NCI-H2171 treated with DMSO at 0.1 percent for 48 hours (cell line): Measurements from ENCODE around the gene RFTN1.

ENCODE experiments used
- DNase-seq: peaks from one replicate; lab custom pipeline; 2025; lab: John Stamatoyannopoulos, UW

RFTN1 gene

DNA sequence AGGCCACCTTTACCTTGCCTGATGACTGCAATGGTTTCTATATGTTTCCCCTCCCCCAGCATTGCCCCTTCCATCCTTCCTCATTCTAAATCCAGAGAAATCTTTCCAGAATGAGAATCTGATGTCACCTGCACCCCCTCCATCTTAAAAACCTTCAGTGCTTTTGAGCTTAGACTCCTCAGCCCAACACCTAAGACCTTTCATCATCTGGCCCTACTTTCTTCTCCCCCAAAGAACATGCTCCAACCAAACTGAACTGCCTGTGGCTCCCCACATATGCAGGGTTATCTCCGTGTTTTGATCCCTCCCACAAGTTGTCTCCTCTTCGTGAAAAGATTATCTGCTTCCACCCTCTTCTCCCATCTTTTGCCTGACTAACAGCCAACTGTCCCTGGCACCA, 27.3 kb downstream of the RFTN1 start:
- no peak for DNase-seq

DNA sequence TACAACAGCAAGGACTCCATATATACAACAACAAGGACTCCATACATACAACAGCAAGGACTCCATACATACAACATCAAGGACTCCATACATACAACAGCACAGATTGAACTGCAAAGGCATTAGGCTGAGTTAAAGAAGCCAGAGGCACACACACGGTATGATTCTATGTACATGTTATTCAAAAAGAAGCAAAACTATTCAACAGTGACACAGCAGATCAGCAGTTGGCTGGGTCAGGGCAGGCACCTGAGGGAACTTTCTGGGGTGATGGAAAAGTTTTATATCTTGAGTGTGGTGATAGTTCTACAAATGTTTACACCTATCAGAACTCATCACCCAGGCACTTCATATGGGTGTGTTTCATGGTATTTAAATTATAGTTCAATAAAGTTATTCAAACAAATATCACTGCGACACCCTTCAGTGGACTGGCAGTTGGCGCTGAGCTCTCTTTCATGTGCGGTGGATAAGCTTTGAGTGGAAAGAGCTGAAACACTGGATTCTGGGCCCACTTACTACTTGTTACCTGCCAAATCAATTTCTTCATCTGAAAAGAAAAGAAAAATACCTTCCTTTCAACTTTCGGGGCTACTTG, 28.0 kb downstream of the RFTN1 start:
- DNase-seq, result no peak

DNA sequence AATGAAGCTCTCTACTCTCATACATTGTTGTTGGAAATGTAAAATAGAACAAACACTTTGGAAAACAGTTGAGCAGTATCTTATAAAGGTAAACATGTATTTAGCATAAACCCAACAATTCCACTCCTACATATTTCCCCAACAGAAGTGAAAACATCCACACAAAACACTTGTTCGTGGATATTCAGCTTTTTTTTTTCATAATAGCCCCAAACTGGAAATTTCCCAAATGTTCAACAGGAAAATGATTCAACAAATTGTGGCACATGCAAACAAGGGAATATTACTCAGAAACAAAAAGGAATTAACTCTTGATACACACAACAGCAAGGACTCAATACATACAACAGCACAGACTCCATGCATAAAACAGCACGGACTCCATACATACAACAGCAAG, 28.5 kb downstream of the RFTN1 start:
- DNase-seq, result no peak

DNA sequence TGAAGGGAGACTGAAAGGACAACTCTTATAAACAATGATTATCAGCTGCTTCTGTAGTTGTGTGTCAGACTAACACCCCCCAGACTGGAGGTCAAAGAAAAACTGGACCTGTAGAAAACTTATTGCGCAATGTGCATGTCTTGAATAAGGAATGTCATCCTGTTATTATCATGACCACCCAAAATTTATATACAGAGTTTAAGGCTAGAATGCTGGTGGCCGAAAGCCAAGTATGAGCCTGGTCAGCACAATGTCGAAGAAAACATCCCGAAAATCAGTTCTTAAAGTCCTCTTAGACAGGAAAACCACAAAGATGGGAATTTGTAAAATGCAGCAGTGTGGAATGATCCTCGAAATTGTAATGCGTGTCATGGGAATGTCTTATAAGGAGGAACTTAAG, 29.3 kb downstream of the RFTN1 start:
- DNase-seq, result no peak

DNA sequence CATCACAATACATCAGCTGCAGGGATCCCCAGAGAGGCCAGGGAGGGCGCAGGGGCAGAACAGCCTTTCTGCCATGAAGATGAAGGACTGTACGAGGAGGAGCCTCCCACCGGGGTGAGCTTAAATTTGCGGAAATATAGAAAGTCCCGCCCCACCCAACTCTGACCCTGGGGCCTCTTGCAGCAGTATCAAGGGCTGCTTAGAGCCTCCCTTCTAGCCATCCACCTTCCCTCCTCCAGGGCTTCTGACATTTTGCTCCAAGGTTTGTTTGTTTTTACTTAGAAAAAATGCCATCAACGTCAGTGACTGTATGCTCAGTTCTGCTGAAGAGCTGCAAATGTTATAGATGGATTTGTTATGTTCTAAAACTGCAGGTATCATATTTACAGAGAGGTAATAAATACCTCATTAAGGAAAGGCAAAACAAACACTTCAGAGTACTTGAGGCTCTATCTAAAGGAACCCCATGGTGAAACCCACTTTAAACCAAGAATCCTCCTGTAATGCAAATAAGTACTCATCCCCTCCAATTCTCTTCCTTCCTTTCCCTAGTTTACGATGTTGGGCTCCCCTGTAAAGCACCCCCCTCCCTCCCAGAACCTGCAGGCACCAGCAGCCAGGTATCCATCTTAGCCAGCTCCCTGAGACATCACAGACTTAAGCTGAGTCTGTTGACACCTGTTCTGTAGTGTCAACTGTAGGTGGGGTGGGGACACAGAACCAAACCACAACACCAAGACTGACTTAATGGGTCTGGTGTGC, 30.5 kb downstream of the RFTN1 start:
- peak; percentile 50 for DNase-seq

DNA sequence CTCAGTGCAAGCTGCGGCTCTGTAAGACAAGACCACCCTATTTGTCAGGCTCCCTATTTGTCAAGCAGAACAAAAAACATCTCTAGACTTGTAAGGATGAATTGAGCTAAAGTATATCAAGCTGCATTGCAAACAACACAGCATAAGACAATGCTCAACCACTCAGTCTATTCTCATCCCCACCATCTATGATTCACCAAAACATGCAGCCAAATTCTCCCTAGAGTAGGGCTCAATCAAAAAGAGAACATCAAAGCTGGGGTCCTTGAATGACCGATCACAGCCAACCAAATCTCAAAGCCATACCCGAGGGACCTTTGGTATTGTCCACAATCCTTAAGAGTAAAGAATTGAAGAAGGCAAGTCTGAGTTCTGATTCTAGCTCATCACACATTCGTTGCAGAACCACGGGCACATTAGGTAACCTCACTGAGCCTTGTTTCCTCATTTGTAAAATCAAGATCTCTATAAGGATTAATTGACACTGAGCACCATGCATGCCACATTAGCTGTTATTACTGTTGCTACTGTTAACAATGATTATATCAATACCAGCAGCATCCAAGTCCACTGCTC, 31.2 kb downstream of the RFTN1 start:
- DNase-seq, result no peak

DNA sequence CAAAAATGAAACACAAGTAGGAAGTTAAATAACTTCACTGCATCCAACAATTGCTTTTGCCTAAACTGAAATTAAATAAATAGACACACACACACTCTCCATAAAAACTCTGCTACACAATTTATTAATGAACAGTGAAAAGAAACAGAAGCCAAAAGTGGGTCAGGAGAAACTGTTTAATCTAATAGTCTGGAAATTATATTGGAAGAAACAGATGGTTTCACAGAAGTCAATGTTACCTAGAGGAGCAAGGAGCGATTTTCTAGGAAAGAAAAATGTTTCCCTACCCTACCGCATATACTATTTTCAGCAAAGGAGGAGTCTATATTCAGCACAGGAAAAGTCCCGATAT, 32.0 kb downstream of the RFTN1 start:
- DNase-seq, result no peak

DNA sequence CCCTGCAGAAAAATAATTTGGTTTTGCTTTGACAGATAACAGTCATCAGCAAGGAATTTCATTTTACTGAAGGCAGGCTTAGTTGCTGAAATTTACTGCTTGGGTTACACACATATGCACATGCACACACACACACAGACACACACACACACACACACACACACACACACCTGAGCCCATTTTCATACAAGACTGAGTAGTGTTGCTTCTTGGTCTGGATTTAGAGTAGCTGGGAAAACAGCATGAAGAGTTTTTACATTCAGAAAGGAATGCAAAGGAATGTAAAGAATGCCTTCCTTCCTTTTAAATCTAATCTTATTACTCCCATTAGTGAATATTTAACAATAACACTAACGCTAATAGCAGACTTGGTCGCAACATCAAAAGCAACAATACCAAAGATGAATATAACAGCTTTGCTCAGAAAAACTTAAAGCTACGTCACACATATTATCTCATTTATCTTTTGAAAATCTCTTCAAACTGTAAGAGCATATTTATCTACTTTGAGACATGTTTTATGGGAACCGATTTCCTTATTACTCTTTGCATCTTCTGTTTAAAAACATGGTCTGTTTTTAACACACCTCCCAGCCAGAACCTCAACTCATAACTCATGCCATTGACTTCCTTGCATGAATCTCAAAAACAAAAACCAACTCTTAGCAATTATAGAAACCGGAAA, 32.5 kb downstream of the RFTN1 start:
- DNase-seq, result no peak

DNA sequence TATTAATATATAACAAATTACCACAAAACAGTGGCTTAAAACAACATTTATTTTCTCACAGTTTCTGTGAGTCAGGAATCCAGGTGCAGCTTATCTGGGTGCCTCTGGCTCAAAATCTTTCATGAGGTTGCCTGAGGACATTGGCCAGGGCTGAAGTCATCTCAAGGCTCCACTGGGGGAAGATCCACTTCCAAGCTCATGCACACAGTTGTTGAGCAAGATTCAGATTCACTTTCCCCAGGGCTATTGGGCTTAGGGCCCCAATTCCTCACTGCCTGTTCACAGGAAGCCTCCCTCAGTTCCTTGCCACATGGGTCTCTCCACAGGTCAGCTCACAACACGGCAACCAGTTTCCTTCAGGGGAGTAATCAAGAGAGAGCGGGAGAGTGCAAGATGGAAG, 35.0 kb downstream of the RFTN1 start:
- DNase-seq, result no peak

DNA sequence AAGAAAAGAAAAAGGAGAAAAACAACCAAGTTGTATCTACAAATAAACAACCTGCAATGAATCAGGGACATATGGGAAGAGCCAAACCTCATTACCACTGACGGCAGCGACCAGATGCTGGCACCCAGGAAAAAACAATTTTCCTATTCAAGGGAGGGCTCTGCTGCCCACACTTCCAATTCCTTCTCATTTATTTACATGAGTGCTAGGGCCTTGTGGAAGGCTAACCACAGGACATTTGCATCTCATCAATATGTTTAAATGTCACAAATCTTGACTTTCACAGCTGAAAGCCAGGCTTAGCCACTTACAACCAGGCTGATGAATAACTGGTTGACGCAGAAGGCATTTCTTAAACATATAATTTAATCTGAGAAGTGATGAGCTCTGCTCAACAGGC, 36.0 kb downstream of the RFTN1 start:
- DNase-seq, result peak; percentile 38

DNA sequence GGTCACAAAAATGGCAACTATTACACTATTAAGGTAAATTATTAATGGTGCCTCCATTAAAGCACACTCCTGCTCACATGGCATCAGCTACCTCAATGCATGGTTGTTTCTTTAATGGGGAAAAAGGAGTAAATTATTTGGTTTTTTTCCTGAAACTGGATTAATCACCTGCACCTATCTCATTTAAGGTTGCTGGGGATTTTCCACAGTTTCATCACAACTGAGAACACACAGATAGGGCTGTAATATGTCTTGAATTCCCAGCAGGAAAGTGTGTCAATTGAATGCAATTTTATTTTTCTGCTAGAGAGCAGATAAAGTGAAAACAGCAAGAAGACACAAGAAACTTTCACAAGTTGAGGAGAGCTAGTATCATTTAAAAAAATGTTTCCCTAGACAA, 36.4 kb downstream of the RFTN1 start:
- DNase-seq, result no peak

DNA sequence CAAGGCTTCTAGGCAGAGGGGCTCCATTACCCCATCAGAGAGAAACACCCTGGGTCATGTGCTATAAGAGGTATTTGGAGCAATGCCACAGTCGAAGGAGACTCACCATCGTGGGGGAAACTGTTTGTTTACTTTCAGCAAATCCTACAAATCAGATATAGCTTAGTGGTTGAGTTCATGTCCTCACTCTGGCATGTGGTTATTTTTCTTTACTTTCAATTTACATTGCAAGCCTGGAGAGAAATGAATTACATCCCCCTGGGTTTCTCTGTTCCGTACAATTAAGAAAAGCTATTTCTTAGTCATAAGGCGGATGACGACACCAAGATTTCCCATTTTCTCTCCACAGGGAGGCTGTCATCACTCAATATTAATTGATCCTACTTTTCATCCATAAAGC, 36.9 kb downstream of the RFTN1 start:
- no peak for DNase-seq

DNA sequence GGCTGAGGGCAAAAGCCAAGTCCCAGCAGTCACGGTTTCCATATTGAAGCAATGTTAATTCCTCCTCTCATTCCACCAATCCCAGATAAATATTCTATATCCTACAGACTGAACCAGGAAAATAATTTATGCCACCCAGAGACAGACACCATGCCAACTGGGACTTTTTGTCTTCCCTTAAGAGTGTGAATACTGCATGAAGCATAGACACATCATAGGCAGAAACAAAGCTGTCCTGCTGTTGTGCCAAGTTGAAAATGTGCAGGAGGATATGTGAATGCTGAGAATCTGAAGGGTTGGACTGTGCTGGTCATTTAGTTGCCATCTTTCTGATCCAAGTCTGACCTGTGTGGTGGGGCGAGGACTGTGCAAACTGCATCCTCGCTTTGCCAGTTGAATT, 37.7 kb downstream of the RFTN1 start:
- DNase-seq, result no peak

DNA sequence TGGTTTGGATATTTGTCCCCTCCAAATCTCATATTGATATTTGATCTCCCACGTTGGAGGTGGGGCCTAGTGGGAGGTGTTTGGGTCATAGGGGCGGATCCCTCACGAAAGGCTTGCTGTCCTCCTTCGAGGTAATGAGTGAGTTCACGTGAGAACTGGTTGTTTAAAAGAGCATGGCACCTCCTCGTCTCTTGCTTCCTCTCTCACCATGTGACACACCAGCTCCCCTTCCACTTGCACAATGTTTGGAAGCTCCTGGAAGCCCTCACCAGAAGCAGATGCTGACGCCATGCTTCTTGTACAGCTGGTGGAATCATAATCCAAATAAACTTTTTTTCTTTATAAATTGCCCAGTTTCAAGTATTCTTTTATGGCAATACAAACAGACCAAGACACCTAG, 38.6 kb downstream of the RFTN1 start:
- no peak for DNase-seq

DNA sequence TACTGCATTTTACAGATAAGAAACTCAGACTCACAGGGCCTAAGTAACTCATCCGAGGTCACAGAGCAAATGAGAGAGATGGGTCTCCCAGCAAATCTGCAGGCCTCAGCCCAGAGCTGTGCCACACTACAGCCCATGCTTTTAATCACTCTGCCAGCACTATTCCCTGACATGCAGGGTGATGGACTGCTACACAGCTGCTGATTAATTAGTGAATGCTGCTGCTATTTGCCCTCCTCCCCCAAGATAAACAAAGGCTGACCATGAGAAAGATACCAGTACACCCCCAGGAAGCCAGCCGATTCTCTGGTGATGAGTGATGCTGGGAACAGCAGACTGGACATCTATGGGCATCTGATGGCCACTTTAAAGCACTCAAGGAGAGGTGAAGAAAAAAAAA, 39.3 kb downstream of the RFTN1 start:
- DNase-seq, result no peak

DNA sequence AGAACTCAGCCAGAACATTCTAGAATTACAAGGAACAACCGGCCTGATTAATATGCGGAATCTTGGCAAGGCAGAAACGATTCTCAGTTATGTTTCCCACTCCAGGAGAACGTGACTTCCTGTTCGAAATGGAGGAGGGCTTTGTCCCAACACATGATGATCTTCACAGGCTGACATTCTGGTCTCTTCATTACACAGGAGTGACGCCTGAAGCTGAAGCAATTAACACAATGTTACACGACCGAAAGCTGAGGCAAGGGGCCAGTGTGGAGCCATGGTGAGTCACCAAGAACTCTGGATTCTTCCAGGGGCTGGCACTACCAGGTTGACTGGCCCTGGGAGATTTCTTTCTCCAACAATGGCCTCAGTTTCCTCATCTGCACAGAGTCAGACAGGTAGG, 40.9 kb downstream of the RFTN1 start:
- DNase-seq, result no peak

DNA sequence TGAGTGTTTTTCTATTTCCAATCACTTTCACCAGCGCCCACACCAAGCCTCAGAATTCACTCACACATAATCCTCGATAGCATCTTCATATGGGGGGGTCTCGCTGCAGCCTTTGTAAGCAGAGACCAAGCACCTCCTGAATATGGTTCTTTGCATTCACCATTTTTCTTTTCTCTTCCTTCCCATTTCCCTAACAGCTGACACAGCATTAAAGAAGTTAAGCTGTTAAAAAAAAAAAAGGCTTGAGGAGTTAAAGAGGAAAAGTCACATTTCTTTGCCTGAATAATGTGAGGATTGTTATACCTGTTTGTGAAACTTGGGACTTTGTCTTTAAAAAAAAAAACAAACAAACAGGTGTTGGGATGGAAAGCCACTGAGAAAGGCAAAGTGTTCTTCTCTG, 41.6 kb downstream of the RFTN1 start:
- DNase-seq, result no peak

DNA sequence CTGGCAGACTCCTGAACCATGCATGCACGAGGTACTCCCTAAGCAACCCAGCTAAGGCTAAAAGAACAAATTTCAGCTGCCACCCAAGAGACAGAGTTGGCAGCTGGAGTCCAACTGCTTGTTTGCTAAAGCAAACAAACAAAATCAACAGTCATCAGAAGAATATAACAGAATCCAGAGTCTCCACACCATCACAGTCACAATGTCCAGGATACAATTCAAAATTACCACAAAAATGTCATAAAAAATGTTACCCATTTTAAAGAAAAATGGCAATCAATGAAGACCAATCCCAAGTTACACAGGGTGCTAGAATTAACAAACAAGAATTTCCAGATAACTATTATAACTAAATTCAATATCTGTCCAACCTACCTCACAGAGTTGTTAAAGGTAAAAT, 42.9 kb downstream of the RFTN1 start:
- no peak for DNase-seq

DNA sequence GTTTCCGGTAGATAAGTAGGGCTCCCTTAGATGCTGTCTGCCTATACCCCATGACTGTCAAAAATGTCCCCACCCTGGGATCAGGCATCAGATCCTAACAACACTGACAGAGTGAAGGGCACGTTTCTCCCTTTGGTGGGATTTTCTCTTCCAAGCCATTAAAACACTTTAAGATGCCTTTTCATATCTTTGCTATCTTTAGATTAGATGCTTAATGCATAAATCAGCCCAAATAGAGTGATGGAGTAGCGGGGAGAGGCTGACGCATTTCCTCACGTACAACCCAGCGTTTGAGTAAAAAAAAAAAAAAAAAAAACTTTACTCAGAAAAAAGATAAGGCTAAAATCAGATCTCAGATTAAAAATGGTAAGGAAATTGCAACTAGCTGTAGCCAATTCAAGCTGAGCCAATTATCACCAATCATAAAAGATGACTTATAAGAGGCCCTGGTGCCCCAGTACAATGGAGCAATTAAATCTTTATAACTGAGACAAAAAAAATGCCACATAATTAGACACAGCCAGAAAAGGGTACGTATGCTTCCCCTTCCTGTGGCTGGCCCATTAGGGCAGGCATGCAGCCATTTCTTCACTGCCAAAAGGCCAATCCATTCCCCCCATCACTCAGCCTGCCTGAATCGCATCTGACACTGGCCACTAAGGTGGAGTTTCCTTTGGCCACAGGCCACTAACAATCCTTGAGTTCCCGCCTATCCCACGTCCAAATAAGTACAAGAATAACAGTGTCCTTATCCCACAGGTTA, 45.0 kb downstream of the RFTN1 start:
- no peak for DNase-seq

DNA sequence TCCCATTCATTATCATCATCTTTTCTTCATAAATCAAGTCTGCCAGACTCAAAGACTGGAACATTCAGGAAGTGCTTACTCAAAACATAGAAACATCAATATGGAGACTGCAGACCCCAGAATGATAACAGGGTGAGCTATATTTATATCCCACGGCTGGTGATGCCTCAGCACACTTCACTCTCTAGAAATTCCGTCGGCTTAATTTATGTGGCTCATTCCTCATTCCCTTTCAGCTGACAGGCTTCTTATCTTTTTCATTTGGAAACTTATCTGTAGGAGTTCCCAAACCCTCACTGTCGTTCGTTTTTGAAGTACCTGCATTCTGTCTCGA, 45.5 kb downstream of the RFTN1 start:
- DNase-seq, result no peak

DNA sequence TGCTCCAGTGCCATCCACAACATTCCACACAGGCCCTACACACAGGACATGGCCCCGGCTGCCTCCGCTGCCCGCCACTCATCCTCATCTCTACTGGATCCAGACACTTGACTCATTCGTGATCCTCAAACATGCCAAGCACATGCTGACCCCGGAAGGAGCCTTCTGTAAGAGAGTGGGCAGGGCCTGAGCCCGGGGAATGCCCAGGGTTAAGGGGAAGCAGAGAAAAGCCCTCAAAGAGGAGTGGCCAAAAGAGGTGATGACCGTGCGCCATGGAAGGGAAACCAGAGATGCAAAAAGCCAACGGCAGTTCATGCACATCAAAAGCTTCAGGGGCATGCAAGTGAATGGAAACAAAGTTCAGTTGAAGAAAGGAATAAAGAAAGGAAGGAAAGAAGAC, 46.1 kb downstream of the RFTN1 start:
- no peak for DNase-seq

DNA sequence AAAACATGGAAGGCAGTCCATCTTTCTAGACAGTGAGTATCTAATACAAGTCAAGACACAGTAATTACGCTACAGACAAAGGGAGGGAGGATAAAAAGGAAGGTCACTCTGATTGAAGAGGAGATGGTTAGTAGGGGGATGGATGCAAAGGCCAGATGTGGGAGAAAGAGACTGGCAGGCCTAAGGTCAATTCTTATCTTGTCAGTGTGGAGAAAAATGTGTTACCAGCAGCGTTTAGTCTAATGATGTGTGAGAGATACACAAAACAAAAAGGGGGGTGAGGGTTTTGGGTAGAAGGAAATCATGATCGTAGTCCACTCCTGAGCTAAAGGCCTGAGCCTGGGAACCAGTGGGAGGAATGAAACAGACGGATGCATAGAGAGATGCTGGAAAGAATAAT, 46.7 kb downstream of the RFTN1 start:
- DNase-seq, result no peak
